GM10847 (cell line): ENCODE results near the gene APCDD1L.

Source experiments
- POLR2A ChIP-seq: IDR thresholded peaks from 2 replicates; pipeline ENCODE4 v1.6.1; 2011; ENCODE audit not compliant: insufficient read length; ENCODE audit errors: extremely low read depth

The APCDD1L gene

GRCh38 chr20:58435237-58435636, 80.0 kb downstream of the APCDD1L start:
- TF ChIP-seq POLR2A: no peak

DNA sequence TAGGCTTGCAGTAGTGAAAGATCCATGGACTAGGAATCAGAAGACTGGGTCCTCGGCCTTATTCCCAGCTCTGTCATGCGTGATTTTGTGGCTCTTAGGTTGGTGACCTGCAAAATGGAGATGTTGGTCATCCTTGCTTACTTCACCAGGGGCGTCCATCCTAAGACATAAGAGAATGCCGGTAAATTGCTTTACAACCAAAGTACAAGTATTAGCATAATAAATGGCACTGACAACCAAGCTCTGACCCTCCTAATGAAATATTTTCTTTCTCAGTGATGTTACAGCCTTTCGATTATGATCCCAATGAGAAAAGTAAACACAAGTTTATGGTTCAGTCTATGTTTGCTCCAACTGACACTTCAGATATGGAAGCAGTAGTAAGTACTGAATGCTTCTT, 80.9 kb downstream of the APCDD1L start:
- no peak for TF ChIP-seq POLR2A

DNA sequence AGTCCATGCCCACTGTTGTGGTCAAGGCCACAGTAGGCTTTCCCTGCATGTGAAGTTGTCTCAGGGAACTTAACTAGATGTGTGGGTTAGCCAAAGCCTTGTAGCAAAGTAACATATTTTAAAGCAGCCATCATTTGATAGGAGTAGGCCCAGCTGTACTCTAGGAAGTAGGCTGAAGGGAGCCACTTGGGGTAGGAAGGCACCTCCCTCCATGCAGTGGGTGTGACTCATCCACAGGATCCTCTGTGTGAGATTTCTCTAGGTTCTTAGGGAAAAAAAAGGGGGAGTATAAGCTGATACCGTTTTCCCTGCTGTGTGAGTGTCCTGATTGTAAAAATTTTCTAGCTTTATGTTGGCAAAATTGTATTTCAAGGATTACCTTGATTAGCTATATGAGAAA, 81.4 kb downstream of the APCDD1L start:
- no peak for TF ChIP-seq POLR2A

- no peak for TF ChIP-seq POLR2A
Observed at GRCh38 chr20:58433029-58433647, 82.1 kb downstream of the APCDD1L start.

DNA sequence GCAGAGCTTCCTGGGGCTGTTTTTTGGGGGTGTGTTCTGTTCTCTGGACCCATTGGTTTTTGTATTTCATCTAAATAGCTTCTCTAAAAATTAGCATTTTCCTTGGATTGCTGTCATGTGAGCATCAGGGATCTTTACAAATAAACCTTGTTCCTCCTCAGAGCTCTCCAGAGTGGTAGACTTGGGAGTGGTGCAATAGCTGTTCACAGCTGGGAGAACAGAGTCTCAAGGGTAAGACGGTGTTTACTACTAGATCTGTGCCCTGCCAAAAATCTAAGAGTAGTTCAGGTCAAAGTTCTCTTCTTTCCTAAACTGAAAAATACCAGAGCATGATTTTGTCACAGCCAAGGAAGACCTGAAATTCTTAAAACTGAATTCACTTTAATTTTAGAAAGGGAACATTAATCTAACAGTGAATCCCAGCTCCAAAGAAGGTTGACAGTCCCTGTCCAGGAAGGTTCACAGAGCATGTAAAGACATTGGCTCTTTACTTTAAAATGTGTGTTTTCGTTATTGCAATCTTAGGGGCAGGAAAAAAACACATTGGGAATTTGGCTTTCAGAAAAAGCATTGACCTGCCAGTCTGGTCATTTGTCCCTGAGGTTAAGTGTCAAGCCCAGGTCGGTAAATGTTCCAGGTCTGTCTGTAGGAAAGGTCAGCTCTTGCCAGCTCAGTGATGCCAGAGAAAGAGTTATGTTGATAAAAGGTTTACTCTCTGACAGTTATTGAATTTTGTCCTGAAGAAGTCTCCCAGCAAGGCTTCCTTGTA, 82.8 kb downstream of the APCDD1L start:
- no peak for TF ChIP-seq POLR2A

DNA sequence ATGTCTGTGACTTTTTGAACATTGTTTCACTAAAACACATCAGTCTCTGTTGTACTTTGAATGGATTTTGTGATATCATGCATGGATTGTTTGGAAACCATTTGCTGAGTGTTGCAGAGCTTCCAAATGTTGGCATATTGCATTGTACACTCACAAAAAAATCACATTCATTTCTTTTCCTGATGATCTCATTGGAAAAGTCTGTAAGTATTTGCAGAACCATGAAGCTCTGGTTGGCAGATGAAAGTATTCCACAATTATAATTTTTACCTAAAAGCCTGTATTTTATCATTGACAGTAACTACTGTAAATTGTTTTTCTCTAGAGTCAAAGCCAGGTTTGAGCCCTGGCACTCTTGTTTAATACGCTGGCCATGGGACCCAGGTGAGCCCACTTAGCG, 84.1 kb downstream of the APCDD1L start:
- no peak for TF ChIP-seq POLR2A

DNA sequence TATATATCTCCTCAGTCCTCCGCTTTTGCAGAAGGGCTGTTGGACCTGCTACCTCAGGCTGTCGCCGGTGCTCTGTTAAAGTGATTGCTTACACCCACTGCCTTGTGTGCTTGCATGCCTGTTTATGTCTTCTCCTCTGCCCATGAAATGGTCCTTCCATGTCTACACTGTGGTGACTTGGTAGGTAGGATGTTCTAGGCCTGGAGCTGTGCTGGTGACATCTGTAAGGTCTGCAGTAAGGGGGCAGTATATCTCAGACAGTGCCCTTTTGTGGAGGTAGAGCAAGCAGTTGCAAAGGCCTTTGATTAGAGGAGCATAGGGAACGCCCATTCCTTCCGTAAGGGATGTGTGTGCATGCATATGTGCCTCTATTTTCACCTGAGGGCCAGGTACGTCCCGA, 85.9 kb downstream of the APCDD1L start:
- TF ChIP-seq POLR2A: no peak

DNA sequence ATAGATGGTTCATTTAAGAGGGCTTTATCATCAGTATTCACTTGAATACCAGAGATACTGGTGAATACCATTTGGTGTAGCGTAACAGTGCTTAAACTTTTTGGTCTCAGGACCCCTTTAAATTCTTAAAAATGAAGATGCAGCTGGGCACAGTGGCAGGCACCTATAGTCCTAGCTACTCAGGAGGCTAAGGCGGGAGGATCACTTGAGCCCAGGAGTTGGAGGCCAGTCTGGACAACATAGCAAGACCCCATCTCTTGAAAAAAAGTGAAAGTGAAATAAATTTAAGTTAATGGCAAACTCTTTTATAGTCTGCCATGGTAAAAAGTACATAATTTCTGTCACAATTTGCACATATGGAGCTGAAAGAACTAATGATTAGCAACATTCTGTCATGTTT, 86.8 kb downstream of the APCDD1L start:
- no peak for TF ChIP-seq POLR2A

- no peak for TF ChIP-seq POLR2A
Observed at GRCh38 chr20:58424218-58424969, 90.8 kb downstream of the APCDD1L start.

GRCh38 chr20:58421497-58421850, 93.7 kb downstream of the APCDD1L start:
- TF ChIP-seq POLR2A: no peak

DNA sequence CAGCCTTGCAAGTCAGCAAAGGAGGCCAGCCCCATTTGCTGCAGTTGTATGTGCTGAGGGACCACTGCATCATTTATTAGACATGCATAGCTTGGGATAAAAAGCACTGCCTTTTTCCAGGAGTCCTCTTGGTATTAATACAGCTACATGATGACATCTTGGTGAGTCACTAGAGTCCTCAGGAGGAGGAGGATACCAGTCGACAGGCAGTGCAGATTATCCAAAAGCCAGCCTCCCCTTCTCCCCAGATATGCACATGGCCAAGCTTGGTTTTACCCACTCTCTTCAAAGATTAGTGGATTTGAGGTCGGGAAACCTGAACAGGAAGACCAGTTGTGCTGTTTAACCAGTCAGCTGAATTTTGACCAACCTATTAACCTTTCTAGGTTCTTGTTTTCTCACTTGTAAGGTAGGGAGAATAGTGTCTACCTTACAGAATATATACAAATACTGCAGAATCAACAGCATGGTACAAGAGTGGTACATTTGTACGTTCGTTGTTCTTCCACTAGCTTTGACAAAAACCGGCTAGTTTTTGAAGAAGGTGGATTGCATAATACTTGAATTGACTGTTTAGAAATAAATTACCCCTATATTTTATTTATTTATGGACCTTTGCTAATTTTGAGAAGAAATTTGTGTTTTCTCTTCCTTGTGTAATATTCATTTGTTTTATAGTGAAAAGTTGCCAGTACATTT, 94.3 kb downstream of the APCDD1L start:
- no peak for TF ChIP-seq POLR2A

DNA sequence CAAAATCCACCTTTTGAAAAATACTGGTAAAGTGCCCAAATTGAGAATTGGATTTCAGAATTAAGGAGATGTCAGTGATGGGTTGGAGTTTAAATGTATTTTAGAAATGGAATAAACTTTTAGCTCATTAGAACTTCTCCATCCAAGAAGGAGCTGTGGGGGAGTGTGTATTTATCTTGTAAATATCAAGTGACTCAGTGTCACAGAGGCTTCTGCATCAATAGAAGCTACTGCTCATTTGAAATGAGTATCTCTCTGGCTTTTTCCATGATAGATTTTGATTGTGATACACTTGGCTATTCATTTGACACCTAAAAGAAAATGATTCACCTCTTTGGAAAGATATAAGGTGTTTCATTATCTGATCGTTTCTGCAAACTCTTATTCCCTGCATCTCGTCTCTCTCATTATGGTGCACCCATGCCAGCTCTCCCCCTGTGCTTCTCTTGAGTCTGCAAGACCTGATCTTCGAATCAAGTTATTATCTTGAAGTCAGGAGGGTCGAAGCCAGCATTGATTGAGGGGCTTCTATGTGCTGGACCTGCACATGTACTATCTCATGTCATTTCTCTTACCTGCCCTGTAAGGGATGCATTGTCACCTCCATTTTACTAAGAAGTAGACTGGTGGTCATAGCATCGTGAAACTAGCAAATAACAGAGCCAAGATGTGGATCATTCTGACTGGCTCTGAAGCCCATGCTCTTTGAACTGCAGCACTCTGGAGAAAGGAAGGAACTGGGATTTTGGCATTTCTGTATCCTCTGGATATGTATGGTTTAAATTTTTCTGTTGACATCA, 96.0 kb downstream of the APCDD1L start:
- no peak for TF ChIP-seq POLR2A

- TF ChIP-seq POLR2A: no peak
Observed at GRCh38 chr20:58417438-58417837, 97.8 kb downstream of the APCDD1L start.

DNA sequence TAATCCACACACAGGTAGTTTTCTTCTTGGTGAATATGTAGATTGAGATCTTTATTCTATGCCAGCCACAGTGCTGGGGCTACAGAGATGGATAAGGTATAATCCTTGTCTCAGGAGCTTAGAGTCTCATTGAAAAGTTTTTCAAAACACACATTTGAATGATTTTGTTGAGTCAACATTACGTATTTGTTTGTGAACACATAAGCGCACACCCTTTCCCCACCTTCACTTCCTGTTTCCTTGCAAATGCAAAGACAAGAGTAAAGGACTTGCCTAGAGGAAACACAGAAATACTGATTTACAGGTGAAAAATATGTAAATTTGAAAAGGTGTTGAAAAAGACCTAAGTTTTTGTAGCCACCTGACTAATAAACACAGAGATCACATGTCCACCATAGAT, 98.4 kb downstream of the APCDD1L start:
- no peak for TF ChIP-seq POLR2A

DNA sequence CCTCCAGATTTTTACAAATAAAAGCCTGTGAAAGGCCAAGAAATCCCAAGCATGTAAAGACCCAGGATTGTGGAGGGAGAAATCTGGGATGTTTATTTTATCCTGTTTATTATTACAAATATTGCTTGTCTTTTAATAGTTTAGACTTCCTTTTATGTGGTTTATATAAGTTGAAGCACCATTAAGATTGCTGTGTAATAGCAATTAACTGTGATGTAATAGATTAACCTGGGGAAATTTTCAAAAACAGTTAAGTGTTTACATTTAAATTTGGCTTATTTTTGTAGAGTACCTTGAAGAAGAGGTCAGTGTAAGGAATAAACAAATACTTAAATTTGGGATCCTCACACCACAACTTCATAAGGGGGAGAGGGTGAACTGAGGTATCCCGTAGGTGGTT, 99.1 kb downstream of the APCDD1L start:
- no peak for TF ChIP-seq POLR2A
